Nephron progenitor cell (in vitro differentiated cells): ENCODE measurements around the gene TBCD.

ENCODE experiments used
- DNase-seq: peaks from one replicate; pipeline ENCODE4 v3.0.0; 2021
- H3K27ac Mint-ChIP-seq: 2 replicates; pipeline ENCODE4 v1.8.0; 2021; ENCODE audit warnings: mild to moderate bottlenecking, moderate library complexity, mixed read lengths
- H3K27me3 Mint-ChIP-seq: 2 replicates; pipeline ENCODE4 v1.8.0; 2021; ENCODE audit warnings: mild to moderate bottlenecking, low read depth, mixed read lengths; ENCODE audit not compliant: poor library complexity
- H3K36me3 Mint-ChIP-seq: 2 replicates; pipeline ENCODE4 v1.8.0; 2021; ENCODE audit warnings: low read depth, mixed read lengths
- H3K4me1 Mint-ChIP-seq: 2 replicates; pipeline ENCODE4 v1.8.0; 2021; ENCODE audit warnings: mixed read lengths
- H3K4me3 Mint-ChIP-seq: 2 replicates; pipeline ENCODE4 v1.8.0; 2021; ENCODE audit warnings: mild to moderate bottlenecking, moderate library complexity, mixed read lengths
- H3K9me3 Mint-ChIP-seq: 2 replicates; pipeline ENCODE4 v1.8.0; 2021; ENCODE audit warnings: mild to moderate bottlenecking, moderate library complexity, mixed read lengths
- TF ChIP-seq, protein P1 (sequence below): fragments of 200-600 bp; sonication (generic); IDR thresholded peaks from 2 replicates; pipeline ENCODE4 v1.5.0; 2021; ENCODE audit warnings: antibody characterized with exemption

TBCD gene

DNA sequence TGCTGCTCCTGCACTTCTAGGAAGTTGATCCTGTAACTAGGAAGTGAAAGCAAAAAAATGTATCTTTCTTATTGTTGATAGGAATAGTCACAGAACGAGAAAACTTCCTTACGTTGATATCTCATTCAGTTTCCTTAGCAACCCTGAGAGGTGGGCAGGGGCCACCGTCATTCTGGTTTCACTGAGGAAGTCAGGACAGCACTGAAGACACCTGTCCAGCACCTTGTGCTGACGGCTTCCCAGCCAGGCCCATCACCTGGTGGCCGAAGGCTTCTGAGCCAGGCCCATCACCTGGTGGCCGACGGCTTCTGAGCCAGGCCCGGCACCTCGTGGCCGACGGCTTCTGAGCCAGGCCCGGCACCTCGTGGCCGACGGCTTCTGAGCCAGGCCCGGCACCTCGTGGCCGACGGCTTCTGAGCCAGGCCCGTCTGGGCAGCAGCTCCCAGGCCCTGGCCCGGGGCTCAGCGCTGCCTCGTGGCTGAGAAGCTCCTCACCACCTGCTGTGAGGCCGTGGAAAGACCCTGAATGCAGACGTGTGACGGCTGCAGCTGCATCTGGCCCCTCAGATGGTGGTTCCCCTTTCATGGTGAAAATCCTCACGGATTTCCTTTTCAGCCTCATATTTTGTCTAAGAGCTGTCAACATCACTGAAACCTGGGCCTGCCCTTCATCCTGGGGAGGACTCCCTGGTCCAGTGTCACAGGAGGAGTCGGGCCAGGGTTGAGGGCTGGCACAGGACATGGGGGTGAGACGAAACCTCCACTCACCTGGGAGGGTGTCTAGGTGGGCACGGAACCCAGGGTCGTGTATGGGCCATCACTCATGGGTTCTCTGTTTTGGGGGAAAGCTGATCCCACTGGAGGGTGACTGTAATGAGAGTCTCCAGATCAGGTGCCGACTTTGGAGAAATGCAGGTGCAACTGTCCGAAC is 121.0 kb downstream of the TBCD start:
- Mint-ChIP-seq H3K27ac (peak overlapping the region; percentile 90), H3K4me1 (peaks cover 49% of the 10 kb centered on the region), H3K27me3 (no peaks in the 10 kb centered on the region), H3K4me3 (no peak overlapping the region), H3K36me3 (peaks cover 21% of the 10 kb centered on the region), H3K9me3 (no peaks in the 10 kb centered on the region)
- TF ChIP-seq, protein P1, sequence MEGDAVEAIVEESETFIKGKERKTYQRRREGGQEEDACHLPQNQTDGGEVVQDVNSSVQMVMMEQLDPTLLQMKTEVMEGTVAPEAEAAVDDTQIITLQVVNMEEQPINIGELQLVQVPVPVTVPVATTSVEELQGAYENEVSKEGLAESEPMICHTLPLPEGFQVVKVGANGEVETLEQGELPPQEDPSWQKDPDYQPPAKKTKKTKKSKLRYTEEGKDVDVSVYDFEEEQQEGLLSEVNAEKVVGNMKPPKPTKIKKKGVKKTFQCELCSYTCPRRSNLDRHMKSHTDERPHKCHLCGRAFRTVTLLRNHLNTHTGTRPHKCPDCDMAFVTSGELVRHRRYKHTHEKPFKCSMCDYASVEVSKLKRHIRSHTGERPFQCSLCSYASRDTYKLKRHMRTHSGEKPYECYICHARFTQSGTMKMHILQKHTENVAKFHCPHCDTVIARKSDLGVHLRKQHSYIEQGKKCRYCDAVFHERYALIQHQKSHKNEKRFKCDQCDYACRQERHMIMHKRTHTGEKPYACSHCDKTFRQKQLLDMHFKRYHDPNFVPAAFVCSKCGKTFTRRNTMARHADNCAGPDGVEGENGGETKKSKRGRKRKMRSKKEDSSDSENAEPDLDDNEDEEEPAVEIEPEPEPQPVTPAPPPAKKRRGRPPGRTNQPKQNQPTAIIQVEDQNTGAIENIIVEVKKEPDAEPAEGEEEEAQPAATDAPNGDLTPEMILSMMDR = no peak
- DNase-seq = no peak

DNA sequence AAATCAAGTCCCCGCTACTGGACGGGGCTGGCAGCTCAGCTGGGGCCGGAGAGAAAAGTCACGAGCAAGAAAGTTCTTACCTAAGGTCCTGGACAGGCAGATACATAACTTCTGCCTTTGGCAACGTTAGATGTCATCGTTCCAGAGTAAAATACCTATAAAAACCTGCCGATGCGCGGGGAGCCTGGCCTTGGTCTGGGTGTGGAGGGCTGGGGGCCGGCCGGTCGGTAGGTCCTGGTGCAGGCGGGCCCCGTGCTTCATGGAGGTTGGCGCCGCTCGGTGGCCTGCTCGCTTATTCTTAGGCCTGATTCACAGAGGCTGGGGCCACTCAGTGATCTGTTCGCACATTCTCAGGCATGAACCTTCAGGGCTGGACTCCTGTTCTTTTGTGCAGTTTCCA is 121.7 kb downstream of the TBCD start:
- no peak overlapping the region for H3K4me3 Mint-ChIP-seq

GRCh38 chr17:82874011-82874835 is 122.4 kb downstream of the TBCD start:
- Mint-ChIP-seq H3K4me1 (peaks cover 55% of the 10 kb centered on the region), H3K9me3 (no peaks in the 10 kb centered on the region), H3K36me3 (peaks cover 31% of the 10 kb centered on the region), H3K27ac (peak overlapping the region; percentile 65), H3K4me3 (no peak overlapping the region), H3K27me3 (no peaks in the 10 kb centered on the region)
- DNase-seq = no peak
- TF ChIP-seq, protein P1 = no peak

More for the DNA sequence above, 121.7 kb downstream of the TBCD start:
- H3K27me3 Mint-ChIP-seq = no peaks in the 10 kb centered on the region
- peaks cover 52% of the 10 kb centered on the region for H3K4me1 Mint-ChIP-seq
- TF ChIP-seq, protein P1 = no peak
- peaks cover 24% of the 10 kb centered on the region for H3K36me3 Mint-ChIP-seq
- peak overlapping the region; percentile 90 for H3K27ac Mint-ChIP-seq
- no peak for DNase-seq
- H3K9me3 Mint-ChIP-seq = no peaks in the 10 kb centered on the region

DNA sequence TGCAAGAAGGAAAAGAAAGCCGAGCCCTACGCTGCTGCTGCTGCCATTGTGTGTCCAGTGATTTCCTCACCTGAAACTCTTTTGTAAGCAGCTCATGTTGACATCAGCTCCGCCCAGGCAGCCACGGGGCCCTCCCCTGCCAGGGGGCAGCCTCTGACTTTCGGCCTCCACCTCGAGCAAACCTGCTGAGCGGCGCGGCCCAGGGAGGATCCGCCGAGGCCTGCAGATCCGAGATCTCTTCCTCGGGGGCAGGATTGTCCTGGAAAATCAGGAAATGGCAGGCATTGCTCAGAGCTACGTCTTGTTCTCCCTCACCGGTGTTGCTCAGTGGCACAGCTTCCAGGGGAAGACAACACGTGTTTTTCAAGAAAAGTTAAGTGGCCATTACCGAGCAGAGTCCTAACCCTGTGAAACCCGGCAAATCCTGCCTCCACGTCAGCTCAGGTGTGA is 123.6 kb downstream of the TBCD start:
- Mint-ChIP-seq H3K27me3 (no peaks in the 10 kb centered on the region), H3K4me3 (no peak overlapping the region), H3K9me3 (no peaks in the 10 kb centered on the region), H3K36me3 (peaks cover 35% of the 10 kb centered on the region), H3K27ac (peak overlapping the region; percentile 65), H3K4me1 (peaks cover 53% of the 10 kb centered on the region)
- TF ChIP-seq, protein P1 = no peak
- no peak for DNase-seq

GRCh38 chr17:82876149-82876548 is 124.3 kb downstream of the TBCD start:
- peak overlapping the region; percentile 57 for H3K27ac Mint-ChIP-seq
- no peaks in the 10 kb centered on the region for H3K27me3 Mint-ChIP-seq
- peaks cover 57% of the 10 kb centered on the region for H3K4me1 Mint-ChIP-seq
- TF ChIP-seq, protein P1 = no peak
- H3K9me3 Mint-ChIP-seq = no peaks in the 10 kb centered on the region
- DNase-seq = no peak
- H3K4me3 Mint-ChIP-seq = no peak overlapping the region
- H3K36me3 Mint-ChIP-seq = peaks cover 28% of the 10 kb centered on the region
